ENCODE results near the gene SUDS3.

SUDS3 gene

DNA sequence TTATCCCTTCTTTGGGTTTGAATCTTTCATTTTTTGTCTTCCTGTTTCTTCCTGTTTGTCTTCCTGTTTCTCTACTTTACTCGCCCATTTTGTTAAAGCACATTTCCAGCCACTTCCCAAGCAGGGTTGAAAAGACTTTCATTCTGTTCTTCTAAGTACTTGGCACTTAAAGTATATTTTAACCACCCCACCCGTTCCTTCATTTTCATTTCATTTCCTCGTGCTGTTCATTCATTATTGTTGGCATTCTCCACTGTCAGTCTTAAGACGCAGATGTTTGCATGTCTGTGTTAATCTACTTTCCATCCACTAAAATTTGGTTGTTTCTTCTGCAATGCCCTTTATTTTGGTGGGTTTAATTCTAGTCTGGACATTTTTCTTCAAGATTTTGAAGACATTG is 49.0 kb downstream of the SUDS3 start:
- no peak overlapping the region for H3K4me3 ChIP-seq (ENCODE audit: control insufficient read depth, low read depth, low read length)
- TF ChIP-seq, protein P1, sequence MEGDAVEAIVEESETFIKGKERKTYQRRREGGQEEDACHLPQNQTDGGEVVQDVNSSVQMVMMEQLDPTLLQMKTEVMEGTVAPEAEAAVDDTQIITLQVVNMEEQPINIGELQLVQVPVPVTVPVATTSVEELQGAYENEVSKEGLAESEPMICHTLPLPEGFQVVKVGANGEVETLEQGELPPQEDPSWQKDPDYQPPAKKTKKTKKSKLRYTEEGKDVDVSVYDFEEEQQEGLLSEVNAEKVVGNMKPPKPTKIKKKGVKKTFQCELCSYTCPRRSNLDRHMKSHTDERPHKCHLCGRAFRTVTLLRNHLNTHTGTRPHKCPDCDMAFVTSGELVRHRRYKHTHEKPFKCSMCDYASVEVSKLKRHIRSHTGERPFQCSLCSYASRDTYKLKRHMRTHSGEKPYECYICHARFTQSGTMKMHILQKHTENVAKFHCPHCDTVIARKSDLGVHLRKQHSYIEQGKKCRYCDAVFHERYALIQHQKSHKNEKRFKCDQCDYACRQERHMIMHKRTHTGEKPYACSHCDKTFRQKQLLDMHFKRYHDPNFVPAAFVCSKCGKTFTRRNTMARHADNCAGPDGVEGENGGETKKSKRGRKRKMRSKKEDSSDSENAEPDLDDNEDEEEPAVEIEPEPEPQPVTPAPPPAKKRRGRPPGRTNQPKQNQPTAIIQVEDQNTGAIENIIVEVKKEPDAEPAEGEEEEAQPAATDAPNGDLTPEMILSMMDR (IDR thresholded peaks at IDR 0.05; ENCODE audit: control insufficient read depth, insufficient read depth, low read depth, low read length, missing control alignments) = no peak
- DNase-seq (ENCODE audit: low read depth) = no peak

DNA sequence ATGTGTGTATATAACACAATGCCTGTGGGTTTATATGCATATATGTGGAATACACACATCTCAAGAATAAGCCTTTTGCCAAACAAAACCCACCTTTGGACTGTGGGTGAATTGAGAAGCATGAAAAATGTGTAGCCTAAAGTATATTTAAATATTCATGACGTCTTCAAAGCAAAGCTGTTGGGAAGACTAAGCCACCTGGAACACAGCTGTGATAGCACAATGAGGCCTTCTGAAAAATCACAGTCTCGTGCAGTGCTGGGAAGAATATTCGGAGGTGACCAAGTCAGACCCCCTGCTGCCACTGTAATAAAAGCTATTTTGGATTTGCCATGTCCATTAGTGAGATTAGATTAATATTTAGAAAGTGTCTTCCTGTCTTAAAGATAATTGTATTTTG is 51.5 kb downstream of the SUDS3 start:
- H3K4me3 ChIP-seq (ENCODE audit: control insufficient read depth, low read depth, low read length) = no peak overlapping the region
- TF ChIP-seq, protein P1 (IDR thresholded peaks at IDR 0.05; ENCODE audit: control insufficient read depth, insufficient read depth, low read depth, low read length, missing control alignments) = no peak
- DNase-seq (ENCODE audit: low read depth) = no peak

DNA sequence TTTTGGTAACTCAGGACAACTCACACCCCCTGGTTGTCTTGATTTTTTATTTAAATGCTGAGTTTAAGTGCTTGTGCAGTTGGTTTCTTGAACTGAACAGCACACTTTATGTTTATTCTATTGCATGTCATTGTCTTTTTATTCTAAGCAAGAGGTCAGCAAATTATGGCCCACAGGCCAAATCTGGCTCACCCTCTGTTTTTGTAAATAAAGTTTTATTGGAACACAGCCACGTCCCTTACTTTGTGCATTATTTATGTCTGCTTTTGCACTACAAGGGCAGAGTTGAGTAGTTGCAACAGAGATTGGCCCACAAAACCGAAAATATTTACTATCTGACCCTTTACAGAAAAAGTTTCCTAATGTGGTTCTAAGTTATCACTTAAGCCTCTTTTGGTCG is 52.3 kb downstream of the SUDS3 start:
- no peak for DNase-seq (ENCODE audit: low read depth)
- no peak overlapping the region for H3K4me3 ChIP-seq (ENCODE audit: control insufficient read depth, low read depth, low read length)
- TF ChIP-seq, protein P1 (IDR thresholded peaks at IDR 0.05; ENCODE audit: control insufficient read depth, insufficient read depth, low read depth, low read length, missing control alignments) = no peak

- no peak for DNase-seq (ENCODE audit: low read depth)
- TF ChIP-seq, protein P1 (IDR thresholded peaks at IDR 0.05; ENCODE audit: control insufficient read depth, insufficient read depth, low read depth, low read length, missing control alignments) = no peak
Observed at GRCh38 chr12:118429688-118430383, 53.5 kb downstream of the SUDS3 start.

DNA sequence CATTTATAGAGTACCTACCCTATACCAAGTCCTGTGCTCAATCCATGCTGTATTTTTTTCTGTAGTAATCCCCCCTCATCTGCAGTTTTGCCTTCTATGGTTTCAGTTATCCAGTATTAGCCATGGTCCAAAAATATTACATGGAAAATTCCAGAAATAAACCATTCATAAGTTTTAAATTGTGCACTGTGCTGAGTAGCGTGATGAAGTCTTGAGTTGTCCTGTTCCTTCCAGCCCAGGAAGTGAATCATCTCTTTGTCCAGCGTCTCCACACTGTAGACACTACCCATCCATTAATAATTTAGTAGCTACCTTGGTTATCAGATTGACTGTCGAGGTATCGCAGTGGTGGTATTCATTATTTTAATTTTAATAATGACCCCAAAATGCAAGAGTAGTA is 54.2 kb downstream of the SUDS3 start:
- DNase-seq (ENCODE audit: low read depth) = no peak
- H3K4me3 ChIP-seq (ENCODE audit: control insufficient read depth, low read depth, low read length) = no peak overlapping the region
- TF ChIP-seq, protein P1 (IDR thresholded peaks at IDR 0.05; ENCODE audit: control insufficient read depth, insufficient read depth, low read depth, low read length, missing control alignments) = no peak

More at GRCh38 chr12:118429688-118430383, 53.5 kb downstream of the SUDS3 start:
- no peak overlapping the region for H3K4me3 ChIP-seq (ENCODE audit: control insufficient read depth, low read depth, low read length)

GRCh38 chr12:118432812-118433545 is 56.6 kb downstream of the SUDS3 start:
- TF ChIP-seq, protein P1 (IDR thresholded peaks at IDR 0.05; ENCODE audit: control insufficient read depth, insufficient read depth, low read depth, low read length, missing control alignments) = no peak
- H3K4me3 ChIP-seq (ENCODE audit: control insufficient read depth, low read depth, low read length) = no peak overlapping the region
- no peak for DNase-seq (ENCODE audit: low read depth)

All from AG09309 (cell line).